Endodermal cell (in vitro differentiated cells): ENCODE data around the gene MYL6. TPM values are rescaled to one million over a fixed set of nuclear protein-coding genes. Genes with fewer than 3 reads are reported as not detected.
A peak's percentile ranks its signal among the peaks of the same experiment; 100 is the strongest.

ENCODE experiments used
- DNase-seq: peaks from one replicate; pipeline ENCODE4 v3.0.0-alpha.2; 2017
- H3K27ac ChIP-seq: 2 replicates; pipeline ENCODE4 v1.5.1; 2013; ENCODE audit warnings: mild to moderate bottlenecking, low read depth, low read length, moderate library complexity
- H3K27me3 ChIP-seq: 2 replicates; pipeline ENCODE4 v1.6.1; 2013; ENCODE audit warnings: mild to moderate bottlenecking, low read length, moderate library complexity; ENCODE audit not compliant: insufficient read depth, control insufficient read depth, poor library complexity, severe bottlenecking
- H3K36me3 ChIP-seq: 2 replicates; pipeline ENCODE4 v1.7.0; 2013; ENCODE audit warnings: mild to moderate bottlenecking, low read length, moderate library complexity; ENCODE audit not compliant: control insufficient read depth, insufficient read depth
- H3K4me1 ChIP-seq: one replicate; pipeline ENCODE4 v1.7.0; 2013; ENCODE audit warnings: low read length; ENCODE audit not compliant: control insufficient read depth, insufficient read depth
- H3K4me3 ChIP-seq: 2 replicates; pipeline ENCODE4 v1.5.1; 2013; ENCODE audit warnings: mild to moderate bottlenecking, low read length, moderate library complexity
- H3K9ac ChIP-seq: 2 replicates; pipeline ENCODE4 v1.6.1; 2013; ENCODE audit warnings: mild to moderate bottlenecking, low read length, moderate library complexity; ENCODE audit not compliant: poor library complexity, severe bottlenecking; ENCODE audit errors: extremely low read depth
- H3K9me3 ChIP-seq: 2 replicates; pipeline ENCODE4 v1.6.1; 2013; ENCODE audit warnings: mild to moderate bottlenecking, low read length, moderate library complexity; ENCODE audit not compliant: control insufficient read depth
- H3K27ac Mint-ChIP-seq: 2 replicates; pipeline ENCODE4 v1.8.0; 2020; ENCODE audit warnings: mixed read lengths
- H3K27me3 Mint-ChIP-seq: 2 replicates; pipeline ENCODE4 v1.8.0; 2021; ENCODE audit warnings: mild to moderate bottlenecking, mixed read lengths; ENCODE audit not compliant: insufficient read depth
- H3K36me3 Mint-ChIP-seq: 2 replicates; pipeline ENCODE4 v1.8.0; 2020; ENCODE audit warnings: low read depth, mixed read lengths
- H3K4me1 Mint-ChIP-seq: 2 replicates; pipeline ENCODE4 v1.8.0; 2020; ENCODE audit warnings: mixed read lengths
- H3K4me3 Mint-ChIP-seq: 2 replicates; pipeline ENCODE4 v1.8.0; 2020; ENCODE audit warnings: mild to moderate bottlenecking, moderate library complexity, mixed read lengths
- H3K9me3 Mint-ChIP-seq: 2 replicates; pipeline ENCODE4 v1.8.0; 2020; ENCODE audit warnings: mild to moderate bottlenecking, mixed read lengths
- CTCF ChIP-seq: fragments of 200-600 bp; sonication (generic); conservative IDR thresholded peaks from 2 replicates; pipeline ENCODE4 v1.5.0; 2021; ENCODE audit warnings: antibody characterized with exemption, mild to moderate bottlenecking
- WGBS, 2 experiments: methylation state at CpG; one replicate each; pipeline versions ENCODE4 v1.1.5 to v1.1.7; 2013; ENCODE audit warnings: missing lambda C conversion rate in 2 of 2, mixed read lengths in 1 of 2; ENCODE audit not compliant: insufficient coverage in 1 of 2, insufficient read length in 1 of 2; 5-methylcytosine and 5-hydroxymethylcytosine counted together
- total RNA-seq, 2 donors: library from RNA; stranded (reverse); fragmentation: NEBNext Ultra II Directional in 1 of 2; extraction: Animal tissue kit (Norgen Biotek cat#: 25700) in 1 of 2; gene quantifications; 2 replicates in 1 of 2; 3 replicates in 1 of 2; pipeline ENCODE4 v1.2.1, GENCODE V29; 2021

The MYL6 gene
- total RNA-seq, 2 donors from 2014 or later: 1,640 to 1,647 TPM

GRCh38 chr12:56150563-56150962 lies 7.6 kb upstream of the MYL6 start:
- Mint-ChIP-seq H3K9me3 (no peaks in the 10 kb centered on the region), H3K4me3 (no peak overlapping the region), H3K36me3 (peaks cover 8% of the 10 kb centered on the region), H3K27me3 (no peaks in the 10 kb centered on the region), H3K27ac (no peak overlapping the region), H3K4me1 (peaks cover 32% of the 10 kb centered on the region)
- Histone ChIP-seq H3K27ac (no peak overlapping the region), H3K9me3 (no peaks in the 10 kb centered on the region), H3K9ac (no peak overlapping the region), H3K4me3 (no peak overlapping the region), H3K4me1 (peaks cover 12% of the 10 kb centered on the region), H3K27me3 (no peaks in the 10 kb centered on the region), H3K36me3 (peaks cover 10% of the 10 kb centered on the region)
- no peak for TF ChIP-seq CTCF
- WGBS, 2 experiments: 87 to 100% methylated on average over 1 to 3 of the region's 3 CpGs
- DNase-seq: no peak

- Histone ChIP-seq H3K27me3 (no peaks in the 10 kb centered on the region), H3K9me3 (no peaks in the 10 kb centered on the region), H3K27ac (peak overlapping the region; percentile 70), H3K36me3 (peaks cover 19% of the 10 kb centered on the region), H3K9ac (peak overlapping the region; percentile 78), H3K4me3 (peak overlapping the region; percentile 92), H3K4me1 (peaks cover 12% of the 10 kb centered on the region)
- DNase-seq: peak; percentile 93
- H3K36me3 Mint-ChIP-seq: peaks cover 12% of the 10 kb centered on the region
- no peaks in the 10 kb centered on the region for H3K9me3 Mint-ChIP-seq
- peak; percentile 79 for TF ChIP-seq CTCF
- no peaks in the 10 kb centered on the region for H3K27me3 Mint-ChIP-seq
- WGBS, 2 experiments: 13 to 16% methylated on average over 5 to 12 of the region's 12 CpGs
- H3K4me3 Mint-ChIP-seq: peak overlapping the region; percentile 85
- H3K4me1 Mint-ChIP-seq: peaks cover 34% of the 10 kb centered on the region
- H3K27ac Mint-ChIP-seq: peak overlapping the region; percentile 95
These were observed 6.5 kb upstream of the MYL6 start for GRCh38 chr12:56151672-56152131.

- Histone ChIP-seq H3K36me3 (peaks cover 19% of the 10 kb centered on the region), H3K9me3 (no peaks in the 10 kb centered on the region), H3K27ac (peak within 1 kb of the TSS; percentile 70), H3K4me1 (peaks cover 12% of the 10 kb centered on the region), H3K4me3 (peak within 1 kb of the TSS; percentile 92), H3K9ac (peak within 1 kb of the TSS; percentile 78), H3K27me3 (no peaks in the 10 kb centered on the region)
- peak within 1 kb of the TSS; percentile 85 for H3K4me3 Mint-ChIP-seq
- H3K27ac Mint-ChIP-seq: peak within 1 kb of the TSS; percentile 95
- H3K9me3 Mint-ChIP-seq: no peaks in the 10 kb centered on the region
- 0% methylated on average over 10 to 36 of the region's 37 CpGs for WGBS, 2 experiments
- peak; percentile 98 for DNase-seq
- no peaks in the 10 kb centered on the region for H3K27me3 Mint-ChIP-seq
- H3K4me1 Mint-ChIP-seq: peaks cover 35% of the 10 kb centered on the region
- peaks cover 12% of the 10 kb centered on the region for H3K36me3 Mint-ChIP-seq
- TF ChIP-seq CTCF: no peak
These were observed 5.9 kb upstream of the MYL6 start, which contains the start of gene MYL6B for GRCh38 chr12:56152132-56152755. Gene MYL6B, plus strand, starts transcription at chr12:56152587. Its CDS starts 1,332 bp downstream, at chr12:56153919.
